Measurements from ENCODE around the gene GTPBP8.
"Not testable (repeated sequence)": the region's sequence is repeated elsewhere in the genome, so short reads cannot be mapped to it uniquely, and the experiment has no call there.

Gene GTPBP8

DNA sequence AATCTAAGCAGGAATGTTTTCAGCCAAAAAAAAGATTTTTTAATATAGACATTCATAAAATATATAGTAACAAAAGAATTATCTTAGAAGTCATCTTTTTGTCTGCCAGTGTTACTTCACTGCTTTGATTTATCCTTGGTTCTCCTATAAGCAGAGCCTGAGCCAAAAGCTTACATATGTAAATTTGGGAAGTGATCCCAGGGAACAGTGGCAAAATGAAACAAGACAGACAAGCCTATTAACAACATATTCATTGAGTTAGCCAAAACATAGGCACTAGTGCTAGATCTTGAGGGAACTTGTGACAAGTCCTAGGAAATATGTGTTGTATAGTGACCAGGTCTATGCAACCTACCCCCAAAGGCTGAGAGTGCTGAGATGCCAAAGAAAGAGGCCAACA, 11.3 kb downstream of the GTPBP8 start:
- no peak for FAIRE-seq

DNA sequence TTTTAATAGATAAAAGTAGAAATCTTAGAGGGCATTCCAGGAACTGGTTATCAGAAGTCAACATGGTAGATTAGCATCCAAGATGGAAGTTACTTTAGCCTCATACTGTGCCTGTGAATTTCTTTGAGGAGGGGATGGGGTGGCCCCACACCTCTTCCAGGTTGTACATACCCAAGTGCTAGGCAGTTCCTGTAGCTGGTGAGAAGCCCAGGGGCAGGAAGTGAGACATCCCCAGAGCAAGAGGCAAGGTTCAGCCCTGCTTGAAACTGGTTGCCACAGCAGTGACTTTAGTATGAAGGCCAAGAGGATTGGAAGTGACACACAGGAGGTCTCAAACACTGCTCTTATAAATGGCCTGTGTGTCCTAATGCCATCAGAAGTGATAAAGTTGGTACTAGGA, 11.9 kb downstream of the GTPBP8 start:
- no peak for FAIRE-seq

DNA sequence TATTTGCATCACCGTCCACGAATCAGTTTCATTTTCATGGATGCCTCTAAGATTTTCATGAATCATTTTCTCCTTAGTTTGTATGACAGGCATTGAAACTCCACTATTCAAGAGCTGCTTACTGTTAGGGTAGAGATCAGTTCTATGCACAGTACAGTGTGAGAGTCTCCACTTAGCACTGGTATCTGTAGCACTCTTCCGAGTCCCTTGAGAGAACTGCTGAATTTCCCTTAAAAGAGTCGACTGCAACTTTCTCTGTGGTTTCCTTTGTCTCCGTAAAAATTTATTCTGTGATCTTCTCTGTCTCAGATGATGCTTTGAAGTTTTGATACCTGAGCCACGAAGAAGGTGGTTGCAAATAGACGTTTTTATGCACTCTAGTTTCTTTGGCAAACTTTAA, 14.8 kb downstream of the GTPBP8 start:
- FAIRE-seq = no peak

DNA sequence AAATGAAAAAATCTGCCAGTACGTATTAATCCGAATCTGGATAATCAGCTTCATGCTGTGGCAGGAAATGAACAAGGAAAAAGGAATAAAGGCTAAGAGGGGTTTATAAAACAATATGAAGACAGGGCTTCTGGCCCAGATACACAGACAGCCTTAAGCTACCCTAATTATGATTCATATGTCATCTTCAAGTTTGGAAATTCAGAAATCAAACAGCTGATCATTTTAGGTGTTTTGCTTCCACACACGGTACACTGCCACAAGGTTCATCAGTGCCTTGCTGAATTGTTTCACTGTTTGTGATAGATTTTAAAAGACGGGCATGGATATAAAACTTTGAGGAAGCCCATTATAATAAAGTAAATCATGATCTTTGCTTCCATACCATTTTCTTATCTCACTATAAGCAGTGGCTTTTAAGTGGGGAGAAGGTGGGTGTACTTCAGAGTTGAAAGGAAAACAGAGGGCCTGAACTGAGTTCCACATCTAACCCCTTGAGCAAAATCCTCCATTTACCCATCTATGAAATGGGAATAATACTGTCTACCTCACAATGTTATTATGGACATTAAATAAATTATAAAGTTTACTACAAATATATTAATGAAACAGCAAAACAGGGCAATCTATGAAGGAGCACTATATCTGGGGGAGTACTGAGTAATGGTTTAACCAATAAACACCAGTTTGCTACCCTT, 15.7 kb downstream of the GTPBP8 start:
- FAIRE-seq = no peak

DNA sequence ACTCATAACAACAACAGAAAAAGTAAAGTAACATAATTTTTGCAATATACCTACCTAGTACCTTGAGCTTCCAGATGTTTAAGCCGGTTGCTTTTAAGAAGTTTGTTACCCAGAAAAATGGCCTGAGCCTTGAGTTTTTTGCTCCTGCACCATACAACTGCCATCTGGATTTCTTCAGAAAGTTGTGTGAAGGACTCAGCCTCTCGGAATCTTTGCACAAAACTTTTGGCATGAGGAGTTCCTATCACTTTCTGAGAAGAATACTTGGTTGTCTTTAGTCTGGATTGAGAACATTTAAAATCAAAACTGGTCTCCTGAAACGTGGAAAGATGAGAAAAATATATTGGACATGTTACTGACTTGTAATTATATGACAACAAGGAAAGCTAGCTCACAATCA, 17.3 kb downstream of the GTPBP8 start:
- FAIRE-seq = no peak

DNA sequence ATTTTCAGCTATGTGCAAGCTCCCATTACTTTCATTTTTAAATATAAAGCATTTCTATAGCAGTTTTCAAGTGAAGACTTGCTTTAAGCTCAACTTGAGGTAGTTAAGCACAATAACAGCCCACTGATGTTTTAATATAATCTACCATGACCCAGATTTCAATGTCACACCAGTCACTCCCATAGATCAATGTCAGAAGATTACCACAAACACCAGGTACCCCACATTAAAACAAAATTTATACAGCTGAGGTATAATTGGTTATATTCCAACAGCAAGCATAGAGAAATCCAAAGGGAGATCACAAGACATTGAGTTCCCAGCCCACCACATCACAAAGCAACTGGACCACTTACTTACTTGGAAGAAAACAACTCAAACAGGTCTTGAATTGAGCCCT, 22.8 kb downstream of the GTPBP8 start:
- no peak for FAIRE-seq

DNA sequence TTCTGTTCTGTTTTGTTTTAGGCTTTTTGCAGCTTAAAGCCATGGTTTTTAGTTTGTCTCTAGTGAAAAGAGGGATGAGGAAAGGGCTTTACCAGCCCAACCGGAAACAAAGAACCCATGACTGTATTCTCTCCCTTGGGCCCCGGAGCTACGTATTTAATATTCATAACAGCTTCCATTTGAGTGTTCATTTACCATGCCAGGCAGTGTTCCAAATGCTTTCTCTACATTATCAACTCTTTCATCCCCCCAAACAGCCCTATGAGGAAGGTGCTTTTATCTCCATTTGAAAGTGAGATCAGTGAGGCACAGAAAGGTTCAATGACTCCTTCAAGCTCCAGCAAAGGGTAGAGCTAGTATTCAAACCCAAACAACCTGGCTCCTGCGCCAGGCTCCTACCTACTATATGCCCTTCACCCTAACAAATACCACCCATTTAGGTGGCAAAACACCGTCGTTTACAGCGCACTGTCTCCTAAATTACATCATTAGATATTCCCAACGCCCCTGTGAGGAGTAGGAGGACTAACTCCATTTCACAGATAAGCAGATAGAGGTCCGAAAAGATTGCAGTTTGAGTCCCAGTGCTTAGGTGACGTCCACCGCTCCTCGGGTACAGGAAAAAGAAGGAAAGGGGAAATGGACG, 27.9 kb downstream of the GTPBP8 start:
- no peak for FAIRE-seq

DNA sequence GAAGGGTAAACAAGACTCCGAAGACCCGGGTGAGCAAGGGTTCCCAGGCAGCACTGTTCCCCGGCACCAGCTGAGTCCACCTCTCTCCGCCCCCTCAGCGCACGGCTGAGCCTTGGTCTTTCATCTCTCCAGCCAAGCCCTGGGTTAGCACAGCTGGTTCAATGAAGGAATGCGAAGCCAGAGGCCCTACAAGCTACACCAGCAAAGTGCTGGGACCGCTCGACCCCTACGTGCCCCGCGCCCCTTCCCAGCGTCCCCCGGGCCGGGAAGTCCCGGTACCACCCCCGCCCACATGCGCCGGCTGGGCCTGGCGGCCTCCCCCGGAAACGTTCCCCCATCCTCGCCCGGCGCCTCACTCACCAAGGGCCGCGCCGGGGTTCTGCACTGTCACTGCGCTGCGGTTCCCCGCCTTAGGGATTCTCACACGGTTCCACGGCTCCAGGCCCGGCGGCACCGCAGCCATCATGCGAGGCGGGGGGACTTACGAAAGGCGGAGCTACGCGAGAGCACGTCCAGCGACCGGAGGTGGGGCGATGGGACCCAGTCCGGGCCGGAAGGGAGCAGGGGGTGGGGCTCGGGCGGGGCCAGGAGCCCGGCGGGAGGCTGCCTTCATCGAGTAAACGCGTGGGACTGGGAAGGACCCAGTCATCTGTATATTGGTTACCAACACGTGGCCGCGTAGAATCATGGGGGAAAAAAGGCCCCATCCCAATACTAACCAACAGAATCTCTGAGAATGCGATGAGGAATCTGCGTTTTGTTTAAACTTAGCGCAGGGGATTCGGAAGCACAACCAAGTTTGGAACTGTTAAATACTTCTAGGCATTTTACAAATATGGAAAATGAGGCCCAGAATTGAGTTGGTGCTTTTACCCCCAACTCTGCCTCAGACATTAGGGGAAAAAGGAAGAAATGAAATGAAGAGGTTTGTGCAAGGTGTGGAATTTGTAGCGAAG, 28.7 kb downstream of the GTPBP8 start:
- FAIRE-seq = peak; percentile 77

DNA sequence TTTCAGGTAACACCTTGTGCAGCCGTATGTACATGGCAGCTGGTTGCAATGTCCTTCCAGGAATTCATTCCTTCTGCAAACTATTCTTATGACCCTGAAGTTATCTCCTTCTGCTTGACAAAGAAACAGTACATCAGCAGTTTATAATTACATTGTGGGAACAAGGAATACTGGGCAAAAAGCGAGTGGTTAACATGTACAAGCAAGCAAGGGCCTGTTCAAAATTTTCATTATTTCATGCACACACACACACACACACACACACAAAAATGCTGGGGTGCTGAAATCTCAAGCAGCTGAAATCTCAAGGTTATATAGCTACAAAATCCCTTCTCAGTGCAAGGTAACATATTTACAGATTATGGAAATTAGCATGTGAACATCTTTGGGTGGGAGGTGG, 30.7 kb downstream of the GTPBP8 start:
- FAIRE-seq = no peak

DNA sequence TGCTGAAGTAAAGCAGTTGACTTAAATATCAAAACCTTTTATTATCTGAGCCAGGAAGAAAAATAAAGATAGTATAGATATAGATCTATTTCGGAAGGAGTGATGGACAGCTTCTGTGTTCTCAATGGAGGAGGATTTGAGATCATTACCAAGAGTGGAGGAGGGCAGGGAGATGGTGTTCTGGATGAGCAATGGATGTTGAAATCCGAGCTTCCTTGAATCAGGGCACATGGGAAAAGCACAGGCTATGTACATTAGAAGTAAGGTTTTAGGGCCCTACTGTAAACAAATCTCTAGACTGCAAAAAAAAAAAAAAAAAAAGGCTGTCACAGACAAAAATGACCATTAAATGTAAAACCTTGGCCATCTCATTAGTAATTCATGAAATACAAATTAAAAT, 43.2 kb downstream of the GTPBP8 start:
- no peak for FAIRE-seq

DNA sequence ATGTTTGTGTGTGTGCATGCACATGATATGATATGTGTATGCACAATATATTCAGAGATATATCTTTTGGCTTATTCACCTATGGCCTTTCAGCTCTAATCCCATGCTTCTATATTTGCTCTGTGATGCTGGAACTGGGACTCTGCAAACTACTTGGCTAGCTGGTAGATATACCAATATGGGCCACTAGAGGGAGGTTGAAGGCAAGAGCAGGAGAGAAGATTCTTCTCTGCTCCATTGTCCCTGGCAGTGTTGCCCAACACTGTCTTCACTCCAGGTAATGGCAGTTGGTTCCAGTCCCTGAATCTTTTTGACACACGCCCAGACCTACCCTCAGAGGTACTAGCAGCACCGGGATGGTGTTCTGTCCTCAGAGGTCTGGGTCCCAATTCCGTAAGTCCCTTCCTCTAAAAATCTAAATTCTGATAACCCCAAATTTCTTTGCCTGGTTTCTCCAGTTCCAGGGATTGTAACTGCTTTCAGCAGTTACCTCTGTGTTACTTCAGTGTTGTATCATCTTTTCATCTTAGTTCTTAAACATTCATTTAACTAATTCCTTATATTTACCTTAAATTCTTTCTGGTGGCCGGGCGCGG, 44.7 kb downstream of the GTPBP8 start:
- FAIRE-seq = peak; percentile 49

DNA sequence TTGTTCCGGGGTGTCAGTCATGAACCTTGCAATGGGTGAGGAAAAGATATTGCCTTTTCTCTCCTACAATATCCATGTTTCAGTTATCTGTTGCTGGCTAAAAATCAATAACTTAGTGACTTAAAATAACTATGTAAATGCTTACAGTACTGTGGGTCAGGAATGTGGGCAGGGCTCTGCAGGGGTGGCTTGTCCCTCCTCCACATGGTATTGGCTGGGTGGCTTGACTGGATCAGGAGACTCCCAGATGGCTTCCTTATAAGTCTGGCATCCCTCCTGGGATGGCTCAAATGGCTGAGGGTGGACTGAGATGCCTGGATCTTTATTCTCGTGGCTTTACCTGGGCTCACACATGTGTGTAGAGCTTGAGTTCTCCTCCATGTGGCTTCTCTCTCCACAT, 47.5 kb downstream of the GTPBP8 start:
- no peak for FAIRE-seq

DNA sequence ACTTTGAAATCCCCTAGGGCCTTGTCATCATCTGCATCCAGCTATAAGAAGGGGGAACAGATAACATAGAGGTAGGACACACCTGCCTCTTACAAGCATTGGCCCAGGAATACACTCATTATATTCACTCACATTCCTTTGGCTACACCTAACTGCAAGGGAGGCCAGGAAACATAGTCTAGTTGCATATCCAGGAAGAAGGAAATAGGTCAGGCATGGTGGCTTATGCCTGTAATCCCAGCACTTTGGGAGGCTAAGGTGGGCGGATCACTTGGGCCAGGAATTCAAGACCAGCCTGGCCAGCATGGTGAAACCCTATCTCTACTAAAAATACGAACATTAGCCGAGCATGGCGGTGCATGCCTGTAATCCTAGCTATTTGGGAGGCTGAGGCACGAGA, 48.8 kb downstream of the GTPBP8 start:
- no peak for FAIRE-seq

DNA sequence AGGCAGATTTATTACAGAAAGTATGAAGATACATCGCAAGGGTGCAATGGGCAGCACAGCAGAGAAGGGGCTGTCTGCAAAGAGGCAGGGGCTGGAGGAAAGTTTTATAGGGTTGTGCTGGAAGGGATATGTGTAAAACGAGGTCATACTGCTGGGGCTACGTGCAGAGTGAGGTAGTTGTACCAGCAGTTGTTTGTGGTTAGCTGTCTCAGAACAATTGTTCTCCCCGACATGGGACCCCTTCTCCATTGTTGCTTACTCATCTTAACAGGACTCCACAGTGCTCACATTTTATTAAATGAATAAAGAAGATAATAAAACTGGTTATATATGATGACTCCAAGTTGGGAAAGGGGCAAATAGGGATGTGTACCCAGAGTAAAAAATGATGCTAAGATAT, 49.4 kb downstream of the GTPBP8 start:
- no peak for FAIRE-seq

DNA sequence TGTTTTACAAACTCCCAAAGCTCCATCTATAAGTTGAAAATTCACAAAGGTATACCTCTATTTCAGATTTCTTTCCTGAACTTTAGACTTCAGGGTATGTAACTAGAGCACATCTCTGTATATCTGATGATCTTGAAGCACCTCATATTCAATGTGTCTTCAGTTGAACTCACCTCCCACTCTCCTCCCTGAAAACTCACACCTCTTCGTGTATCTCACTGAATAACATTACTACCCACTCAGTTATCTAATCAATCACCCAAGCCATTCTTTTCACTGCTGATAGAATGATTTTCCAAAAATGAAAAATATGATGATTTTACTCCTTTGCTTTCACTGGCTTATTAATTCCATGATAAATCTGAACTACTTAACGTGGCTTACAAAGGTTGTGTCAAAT, 52.9 kb downstream of the GTPBP8 start:
- FAIRE-seq = no peak

DNA sequence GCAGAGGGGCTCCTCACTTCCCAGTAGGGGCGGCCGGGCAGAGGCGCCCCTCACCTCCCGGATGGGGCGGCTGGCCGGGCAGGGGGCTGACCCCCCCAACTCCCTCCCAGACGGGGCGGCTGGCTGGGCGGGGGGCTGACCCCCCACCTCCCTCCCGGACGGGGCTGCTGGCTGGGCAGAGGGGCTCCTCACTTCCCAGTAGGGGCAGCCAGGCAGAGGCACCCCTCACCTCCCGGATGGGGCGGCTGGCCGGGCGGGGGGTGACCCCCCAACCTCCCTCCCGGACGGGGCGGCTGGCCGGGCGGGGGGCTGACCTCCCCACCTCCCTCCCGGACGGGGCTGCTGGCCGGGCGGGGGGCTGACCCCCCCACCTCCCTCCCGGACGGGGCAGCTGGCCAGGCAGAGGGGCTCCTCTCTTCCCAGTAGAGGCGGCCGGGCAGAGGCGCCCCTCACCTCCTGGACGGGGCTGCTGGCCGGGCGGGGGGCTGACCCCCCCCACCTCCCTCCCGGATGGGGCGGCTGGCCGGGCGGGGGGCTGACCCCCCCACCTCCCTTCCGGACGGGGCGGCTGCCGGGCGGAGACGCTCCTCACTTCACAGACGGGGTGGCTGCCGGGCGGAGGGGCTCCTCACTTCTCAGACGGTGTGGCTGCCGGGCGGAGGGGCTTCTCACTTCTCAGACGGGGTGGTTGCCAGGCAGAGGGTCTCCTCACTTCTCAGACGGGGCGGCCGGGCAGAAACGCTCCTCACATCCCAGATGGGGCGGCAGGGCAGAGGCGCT, 55.6 kb downstream of the GTPBP8 start:
- FAIRE-seq = not testable (repeated sequence)

DNA sequence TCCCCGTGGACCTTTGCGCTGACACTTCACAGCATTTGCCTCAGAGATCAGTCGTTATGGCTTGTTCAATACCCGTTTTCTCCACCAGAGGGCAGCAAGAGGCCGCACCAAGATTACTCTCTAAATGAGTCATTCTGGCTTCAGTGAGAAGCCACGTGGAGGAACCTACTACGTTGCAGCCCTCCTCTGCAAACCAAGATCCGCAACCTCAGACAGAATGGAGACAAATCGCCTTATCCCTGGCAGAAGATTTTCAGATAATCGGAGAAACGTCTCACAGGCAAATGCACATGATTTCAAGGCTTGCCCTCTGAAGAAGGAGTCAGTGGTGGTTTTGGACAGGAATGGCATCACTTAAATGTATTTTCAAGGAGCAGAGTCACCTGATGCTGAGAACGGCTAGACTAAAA, 60.5 kb downstream of the GTPBP8 start:
- FAIRE-seq = peak; percentile 96

Data from islet of Langerhans (tissue), 1 donor.